ENCODE measurements around the gene DNM3. TPM values are rescaled to one million over a fixed set of nuclear protein-coding genes. Genes with fewer than 3 reads are reported as not detected.

The DNM3 gene
- total RNA-seq, 1 donor from 2014 or later, result 1.1 TPM

DNA sequence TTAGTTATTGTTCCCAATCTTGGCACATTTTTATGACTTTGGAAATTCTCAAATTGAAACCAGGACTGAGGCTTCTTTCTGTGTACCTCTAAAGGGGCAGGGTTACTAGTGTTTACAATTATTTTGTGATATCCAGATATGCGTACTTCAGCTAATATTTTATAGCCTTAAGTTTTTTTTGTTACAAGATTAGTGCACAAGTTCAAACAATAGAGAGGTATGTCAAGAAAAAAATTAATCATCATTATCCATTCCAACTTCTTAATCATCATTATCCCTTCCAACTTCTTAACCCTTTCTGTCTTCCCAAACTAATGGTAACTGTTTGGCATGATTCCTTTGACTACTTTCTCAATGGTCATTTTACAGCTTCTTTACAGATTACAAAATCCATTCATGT lies 306.2 kb downstream of the DNM3 start:
- H3K9me3 ChIP-seq (ENCODE audit: low read depth), result no peaks in the 10 kb centered on the region
- no peak overlapping the region for H3K27ac ChIP-seq
- no peak for DNase-seq (ENCODE audit: low spot score)
- H3K27me3 ChIP-seq, result no peaks in the 10 kb centered on the region
- no peak for TF ChIP-seq CTCF (IDR thresholded peaks at IDR 0.05)
- no peak for TF ChIP-seq EZH2phosphoT487 (IDR thresholded peaks at IDR 0.05)
- TF ChIP-seq EZH2 (IDR thresholded peaks at IDR 0.05), result no peak
- no peaks in the 10 kb centered on the region for H3K36me3 ChIP-seq
- no peaks in the 10 kb centered on the region for H3K36me3 Mint-ChIP-seq
- peaks cover 13% of the 10 kb centered on the region for H3K4me1 ChIP-seq
- peaks cover 32% of the 10 kb centered on the region for H3K4me1 Mint-ChIP-seq
- no peak overlapping the region for H3K9ac ChIP-seq
- no peaks in the 10 kb centered on the region for H3F3A ChIP-seq (ENCODE audit: low read depth)
- no peak overlapping the region for H3K4me2 ChIP-seq
- no peaks in the 10 kb centered on the region for H3K9me3 Mint-ChIP-seq
- no peaks in the 10 kb centered on the region for H3K27me3 Mint-ChIP-seq (ENCODE audit: insufficient read depth, low read depth)
- H3K4me3 Mint-ChIP-seq, result no peak overlapping the region
- no peak overlapping the region for H2AFZ ChIP-seq (replicated peaks)
- no peak overlapping the region for H3K4me3 ChIP-seq
- H3K27ac Mint-ChIP-seq, result no peak overlapping the region
- H3K79me2 ChIP-seq (ENCODE audit: low read depth), result no peaks in the 10 kb centered on the region
- no peaks in the 10 kb centered on the region for H4K20me1 ChIP-seq (ENCODE audit: low read depth)

- no peak overlapping the region for H3K4me3 ChIP-seq
- H3K27me3 ChIP-seq, result no peaks in the 10 kb centered on the region
- Mint-ChIP-seq H3K4me3 (no peak overlapping the region), H3K4me1 (peaks cover 27% of the 10 kb centered on the region), H3K9me3 (no peaks in the 10 kb centered on the region), H3K27me3 (ENCODE audit: insufficient read depth, low read depth) (no peaks in the 10 kb centered on the region), H3K27ac (no peak overlapping the region), H3K36me3 (no peaks in the 10 kb centered on the region)
- peaks cover 12% of the 10 kb centered on the region for H3K4me1 ChIP-seq
- H3K9ac ChIP-seq, result no peak overlapping the region
- TF ChIP-seq EZH2phosphoT487 (IDR thresholded peaks at IDR 0.05) (no peak), CTCF (IDR thresholded peaks at IDR 0.05) (no peak), EZH2 (IDR thresholded peaks at IDR 0.05) (no peak)
- no peaks in the 10 kb centered on the region for H4K20me1 ChIP-seq (ENCODE audit: low read depth)
- H2AFZ ChIP-seq (replicated peaks), result peak overlapping the region; percentile 83
- H3K36me3 ChIP-seq, result no peaks in the 10 kb centered on the region
- no peak overlapping the region for H3K4me2 ChIP-seq
- H3K27ac ChIP-seq, result no peak overlapping the region
- DNase-seq (ENCODE audit: low spot score), result no peak
- H3K9me3 ChIP-seq (ENCODE audit: low read depth), result no peaks in the 10 kb centered on the region
- H3F3A ChIP-seq (ENCODE audit: low read depth), result no peaks in the 10 kb centered on the region
- no peaks in the 10 kb centered on the region for H3K79me2 ChIP-seq (ENCODE audit: low read depth)
These were observed 306.9 kb downstream of the DNM3 start for GRCh38 chr1:172148213-172148612.

DNA sequence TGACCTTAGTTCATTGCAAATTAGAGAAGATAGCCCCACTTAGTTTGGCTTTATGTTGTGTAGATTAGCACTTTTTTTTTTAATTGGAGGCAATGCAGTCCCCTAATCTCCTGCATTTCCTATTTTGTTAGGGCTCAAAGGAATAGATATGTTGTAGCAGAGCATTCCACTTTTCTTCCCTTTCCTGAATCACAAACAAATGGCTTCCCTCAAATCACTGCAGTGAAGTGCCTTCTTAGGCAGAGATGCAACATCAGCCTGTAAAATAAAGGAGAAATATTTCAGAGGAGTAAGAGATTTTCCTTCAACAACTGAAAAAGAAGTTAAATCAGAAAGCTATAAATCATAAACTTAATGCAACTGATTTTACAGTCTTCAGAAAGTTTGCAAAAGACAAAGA lies 307.4 kb downstream of the DNM3 start:
- no peak overlapping the region for H3K4me3 Mint-ChIP-seq
- Histone ChIP-seq H4K20me1 (ENCODE audit: low read depth) (no peaks in the 10 kb centered on the region), H3K36me3 (no peaks in the 10 kb centered on the region), H2AFZ (replicated peaks) (peak overlapping the region; percentile 83), H3K4me2 (no peak overlapping the region), H3K4me1 (peaks cover 7% of the 10 kb centered on the region), H3K79me2 (ENCODE audit: low read depth) (no peaks in the 10 kb centered on the region), H3F3A (ENCODE audit: low read depth) (no peaks in the 10 kb centered on the region), H3K4me3 (no peak overlapping the region), H3K27ac (no peak overlapping the region), H3K9ac (no peak overlapping the region), H3K9me3 (ENCODE audit: low read depth) (no peaks in the 10 kb centered on the region), H3K27me3 (no peaks in the 10 kb centered on the region)
- no peaks in the 10 kb centered on the region for H3K27me3 Mint-ChIP-seq (ENCODE audit: insufficient read depth, low read depth)
- TF ChIP-seq EZH2phosphoT487 (IDR thresholded peaks at IDR 0.05), result no peak
- no peak for TF ChIP-seq CTCF (IDR thresholded peaks at IDR 0.05)
- peaks cover 22% of the 10 kb centered on the region for H3K4me1 Mint-ChIP-seq
- H3K36me3 Mint-ChIP-seq, result no peaks in the 10 kb centered on the region
- H3K27ac Mint-ChIP-seq, result no peak overlapping the region
- no peak for DNase-seq (ENCODE audit: low spot score)
- no peaks in the 10 kb centered on the region for H3K9me3 Mint-ChIP-seq

Data from neural progenitor cell (in vitro differentiated cells).